ENCODE data around the gene SORCS3. TPM values are rescaled to one million over a fixed set of nuclear protein-coding genes. Genes with fewer than 3 reads are reported as not detected.

Gene SORCS3
- total RNA-seq, 1 experiment from 2014 or later, result 0.94 TPM

DNA sequence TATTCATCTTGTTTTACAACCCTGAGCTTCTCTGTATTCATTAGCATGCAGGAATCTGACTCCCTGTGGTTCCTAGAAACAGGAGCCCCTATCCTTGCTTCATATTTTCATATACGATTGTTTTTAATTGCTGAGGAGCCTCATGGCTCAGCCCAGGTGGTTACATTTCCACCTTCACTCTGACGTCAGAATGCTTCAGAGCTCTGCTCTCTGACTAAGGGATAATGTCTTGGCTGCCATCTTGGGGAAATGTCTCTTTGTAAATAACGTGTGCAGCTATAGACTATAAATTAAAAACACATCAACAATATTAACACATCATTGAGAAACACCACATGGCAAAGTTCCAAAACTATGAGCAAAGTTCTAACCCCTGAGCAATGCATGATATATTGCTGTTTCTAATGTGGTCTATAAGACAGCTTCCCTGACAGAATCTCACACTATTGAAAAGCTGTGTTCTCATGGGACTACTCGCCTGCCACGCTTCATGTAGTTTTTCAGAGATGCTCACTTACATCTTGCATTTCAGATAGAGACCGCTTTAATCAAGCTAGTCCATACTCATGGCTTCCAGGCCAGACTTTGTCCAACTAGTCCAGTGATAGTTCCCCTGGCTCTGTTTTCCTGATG lies 227.0 kb downstream of the SORCS3 start:
- TF ChIP-seq EMX1 (CRISPR knock-in tag; IDR thresholded peaks at IDR 0.05) (no peak), ZNF138 (CRISPR knock-in tag; conservative IDR thresholded peaks at IDR 0.05) (no peak), CREM (CRISPR knock-in tag; IDR thresholded peaks at IDR 0.05) (no peak), HMGA2 (CRISPR knock-in tag; IDR thresholded peaks at IDR 0.05) (no peak), GTF2I (CRISPR knock-in tag; conservative IDR thresholded peaks at IDR 0.05) (no peak), ELF4 (CRISPR knock-in tag; IDR thresholded peaks at IDR 0.05; ENCODE audit: low read depth) (no peak), RORB (CRISPR knock-in tag; IDR thresholded peaks at IDR 0.05) (no peak), NFE2L1 (CRISPR knock-in tag; IDR thresholded peaks at IDR 0.05) (no peak), ZMAT4 (CRISPR knock-in tag; IDR thresholded peaks at IDR 0.05) (no peak), ZNF263 (CRISPR knock-in tag; IDR thresholded peaks at IDR 0.05; ENCODE audit: low read depth) (no peak), TP53 (CRISPR knock-in tag; IDR thresholded peaks at IDR 0.05) (no peak), MXD4 (CRISPR knock-in tag; IDR thresholded peaks at IDR 0.05; ENCODE audit: borderline replicate concordance) (no peak)
- TF ChIP-seq, protein P1, sequence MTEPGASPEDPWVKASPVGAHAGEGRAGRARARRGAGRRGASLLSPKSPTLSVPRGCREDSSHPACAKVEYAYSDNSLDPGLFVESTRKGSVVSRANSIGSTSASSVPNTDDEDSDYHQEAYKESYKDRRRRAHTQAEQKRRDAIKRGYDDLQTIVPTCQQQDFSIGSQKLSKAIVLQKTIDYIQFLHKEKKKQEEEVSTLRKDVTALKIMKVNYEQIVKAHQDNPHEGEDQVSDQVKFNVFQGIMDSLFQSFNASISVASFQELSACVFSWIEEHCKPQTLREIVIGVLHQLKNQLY (CRISPR knock-in tag; IDR thresholded peaks at IDR 0.05), result no peak
- TF ChIP-seq, protein P2, sequence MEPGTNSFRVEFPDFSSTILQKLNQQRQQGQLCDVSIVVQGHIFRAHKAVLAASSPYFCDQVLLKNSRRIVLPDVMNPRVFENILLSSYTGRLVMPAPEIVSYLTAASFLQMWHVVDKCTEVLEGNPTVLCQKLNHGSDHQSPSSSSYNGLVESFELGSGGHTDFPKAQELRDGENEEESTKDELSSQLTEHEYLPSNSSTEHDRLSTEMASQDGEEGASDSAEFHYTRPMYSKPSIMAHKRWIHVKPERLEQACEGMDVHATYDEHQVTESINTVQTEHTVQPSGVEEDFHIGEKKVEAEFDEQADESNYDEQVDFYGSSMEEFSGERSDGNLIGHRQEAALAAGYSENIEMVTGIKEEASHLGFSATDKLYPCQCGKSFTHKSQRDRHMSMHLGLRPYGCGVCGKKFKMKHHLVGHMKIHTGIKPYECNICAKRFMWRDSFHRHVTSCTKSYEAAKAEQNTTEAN (CRISPR knock-in tag; IDR thresholded peaks at IDR 0.05), result no peak
- TF ChIP-seq, protein P3, sequence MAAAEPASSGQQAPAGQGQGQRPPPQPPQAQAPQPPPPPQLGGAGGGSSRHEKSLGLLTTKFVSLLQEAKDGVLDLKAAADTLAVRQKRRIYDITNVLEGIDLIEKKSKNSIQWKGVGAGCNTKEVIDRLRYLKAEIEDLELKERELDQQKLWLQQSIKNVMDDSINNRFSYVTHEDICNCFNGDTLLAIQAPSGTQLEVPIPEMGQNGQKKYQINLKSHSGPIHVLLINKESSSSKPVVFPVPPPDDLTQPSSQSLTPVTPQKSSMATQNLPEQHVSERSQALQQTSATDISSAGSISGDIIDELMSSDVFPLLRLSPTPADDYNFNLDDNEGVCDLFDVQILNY (CRISPR knock-in tag; IDR thresholded peaks at IDR 0.05), result no peak
- TF ChIP-seq, protein P4, sequence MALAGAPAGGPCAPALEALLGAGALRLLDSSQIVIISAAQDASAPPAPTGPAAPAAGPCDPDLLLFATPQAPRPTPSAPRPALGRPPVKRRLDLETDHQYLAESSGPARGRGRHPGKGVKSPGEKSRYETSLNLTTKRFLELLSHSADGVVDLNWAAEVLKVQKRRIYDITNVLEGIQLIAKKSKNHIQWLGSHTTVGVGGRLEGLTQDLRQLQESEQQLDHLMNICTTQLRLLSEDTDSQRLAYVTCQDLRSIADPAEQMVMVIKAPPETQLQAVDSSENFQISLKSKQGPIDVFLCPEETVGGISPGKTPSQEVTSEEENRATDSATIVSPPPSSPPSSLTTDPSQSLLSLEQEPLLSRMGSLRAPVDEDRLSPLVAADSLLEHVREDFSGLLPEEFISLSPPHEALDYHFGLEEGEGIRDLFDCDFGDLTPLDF (CRISPR knock-in tag; IDR thresholded peaks at IDR 0.05), result no peak
- TF ChIP-seq, protein P5, sequence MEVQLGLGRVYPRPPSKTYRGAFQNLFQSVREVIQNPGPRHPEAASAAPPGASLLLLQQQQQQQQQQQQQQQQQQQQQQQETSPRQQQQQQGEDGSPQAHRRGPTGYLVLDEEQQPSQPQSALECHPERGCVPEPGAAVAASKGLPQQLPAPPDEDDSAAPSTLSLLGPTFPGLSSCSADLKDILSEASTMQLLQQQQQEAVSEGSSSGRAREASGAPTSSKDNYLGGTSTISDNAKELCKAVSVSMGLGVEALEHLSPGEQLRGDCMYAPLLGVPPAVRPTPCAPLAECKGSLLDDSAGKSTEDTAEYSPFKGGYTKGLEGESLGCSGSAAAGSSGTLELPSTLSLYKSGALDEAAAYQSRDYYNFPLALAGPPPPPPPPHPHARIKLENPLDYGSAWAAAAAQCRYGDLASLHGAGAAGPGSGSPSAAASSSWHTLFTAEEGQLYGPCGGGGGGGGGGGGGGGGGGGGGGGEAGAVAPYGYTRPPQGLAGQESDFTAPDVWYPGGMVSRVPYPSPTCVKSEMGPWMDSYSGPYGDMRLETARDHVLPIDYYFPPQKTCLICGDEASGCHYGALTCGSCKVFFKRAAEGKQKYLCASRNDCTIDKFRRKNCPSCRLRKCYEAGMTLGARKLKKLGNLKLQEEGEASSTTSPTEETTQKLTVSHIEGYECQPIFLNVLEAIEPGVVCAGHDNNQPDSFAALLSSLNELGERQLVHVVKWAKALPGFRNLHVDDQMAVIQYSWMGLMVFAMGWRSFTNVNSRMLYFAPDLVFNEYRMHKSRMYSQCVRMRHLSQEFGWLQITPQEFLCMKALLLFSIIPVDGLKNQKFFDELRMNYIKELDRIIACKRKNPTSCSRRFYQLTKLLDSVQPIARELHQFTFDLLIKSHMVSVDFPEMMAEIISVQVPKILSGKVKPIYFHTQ (CRISPR knock-in tag; IDR thresholded peaks at IDR 0.05), result no peak
- DNase-seq (ENCODE audit: low spot score) (no peak), ATAC-seq (no peak)
- peaks cover 40% of the 10 kb centered on the region for H3K4me1 Mint-ChIP-seq
- H3K9me3 Mint-ChIP-seq, result no peaks in the 10 kb centered on the region
- H3K36me3 Mint-ChIP-seq, result no peaks in the 10 kb centered on the region
- POLR2A ChIA-PET, result no interaction called here
- H3K27me3 Mint-ChIP-seq (ENCODE audit: low read depth), result no peaks in the 10 kb centered on the region
- H3K4me3 Mint-ChIP-seq, result no peak overlapping the region
- CTCF ChIA-PET, result no interaction called here
- no peak overlapping the region for H3K27ac Mint-ChIP-seq

DNA sequence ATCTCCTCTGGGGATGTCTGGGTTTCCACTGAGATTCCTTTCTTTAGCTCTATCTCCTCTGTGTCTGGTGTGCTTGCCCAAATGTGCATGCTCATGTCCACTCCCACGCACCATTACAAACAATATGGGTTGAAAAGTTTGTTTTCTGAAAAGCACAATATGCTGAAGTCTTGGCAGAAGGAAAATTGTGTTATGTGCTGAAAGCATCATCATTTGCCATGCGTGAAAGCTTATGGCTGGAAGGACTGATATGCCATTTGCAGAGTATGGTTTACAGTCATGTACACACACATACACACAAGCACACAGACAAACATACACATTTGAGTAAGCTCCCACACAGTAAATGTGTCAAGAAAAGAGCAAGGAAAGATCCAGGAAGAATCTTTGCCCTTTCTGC lies 231.6 kb downstream of the SORCS3 start:
- no peaks in the 10 kb centered on the region for H3K27me3 Mint-ChIP-seq (ENCODE audit: low read depth)
- ChIA-PET POLR2A (no interaction called here), CTCF (interaction anchor here (0.6 to 1.4 kb wide), 2 partner anchors 233 to 297 kb away, joined by 3 to 6 read pairs; no protein-coding TSS in a partner anchor)
- H3K27ac Mint-ChIP-seq, result no peak overlapping the region
- no peak for ATAC-seq
- no peak overlapping the region for H3K4me3 Mint-ChIP-seq
- no peaks in the 10 kb centered on the region for H3K36me3 Mint-ChIP-seq
- DNase-seq (ENCODE audit: low spot score), result no peak
- H3K9me3 Mint-ChIP-seq, result 0 out of 2 replicates have a peak, but pooled peaks cover 4% of the 10 kb centered on the region
- peaks cover 23% of the 10 kb centered on the region for H3K4me1 Mint-ChIP-seq
- TF ChIP-seq TEAD1 (CRISPR knock-in tag; IDR thresholded peaks at IDR 0.05) (no peak), SMAD4 (CRISPR knock-in tag; IDR thresholded peaks at IDR 0.05) (no peak), FOXP1 (CRISPR knock-in tag; IDR thresholded peaks at IDR 0.05; ENCODE audit: borderline replicate concordance) (no peak), STAT6 (CRISPR knock-in tag; conservative IDR thresholded peaks at IDR 0.05; ENCODE audit: low read depth) (no peak)
- TF ChIP-seq, protein P3 (CRISPR knock-in tag; IDR thresholded peaks at IDR 0.05), result no peak
- TF ChIP-seq, protein P6, sequence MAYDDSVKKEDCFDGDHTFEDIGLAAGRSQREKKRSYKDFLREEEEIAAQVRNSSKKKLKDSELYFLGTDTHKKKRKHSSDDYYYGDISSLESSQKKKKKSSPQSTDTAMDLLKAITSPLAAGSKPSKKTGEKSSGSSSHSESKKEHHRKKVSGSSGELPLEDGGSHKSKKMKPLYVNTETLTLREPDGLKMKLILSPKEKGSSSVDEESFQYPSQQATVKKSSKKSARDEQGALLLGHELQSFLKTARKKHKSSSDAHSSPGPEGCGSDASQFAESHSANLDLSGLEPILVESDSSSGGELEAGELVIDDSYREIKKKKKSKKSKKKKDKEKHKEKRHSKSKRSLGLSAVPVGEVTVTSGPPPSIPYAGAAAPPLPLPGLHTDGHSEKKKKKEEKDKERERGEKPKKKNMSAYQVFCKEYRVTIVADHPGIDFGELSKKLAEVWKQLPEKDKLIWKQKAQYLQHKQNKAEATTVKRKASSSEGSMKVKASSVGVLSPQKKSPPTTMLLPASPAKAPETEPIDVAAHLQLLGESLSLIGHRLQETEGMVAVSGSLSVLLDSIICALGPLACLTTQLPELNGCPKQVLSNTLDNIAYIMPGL (CRISPR knock-in tag; IDR thresholded peaks at IDR 0.05), result no peak

All from WTC11 (cell line).